T-cell (primary cell): ENCODE data around the gene HIBADH. TPM values are rescaled to one million over a fixed set of nuclear protein-coding genes. Genes with fewer than 3 reads are reported as not detected.

Experiments used
- ATAC-seq, 4 experiments: fragments of 200-7000 bp in 3 of 4; fragments of 150-1000 bp in 1 of 4; cut with Tn5 transposase; replicated peaks in 1 of 4; 1 replicate in 3 of 4; 2 replicates in 1 of 4; pipeline ENCODE4 v1.10.0; 2021; ENCODE audit warnings: moderate library complexity in 3 of 4, mild to moderate bottlenecking in 2 of 4, moderate number of reproducible peaks in 1 of 4
- CTCF ChIA-PET, 2 donors: fragments of 300-600 bp; sonication (Branson Sonifier 250); formaldehyde crosslinking; loops; one replicate each; lab custom pipeline; 2022; ENCODE audit warnings: antibody characterized with exemption in 2 of 2; lab: Charles Lee
- POLR2A ChIA-PET, 2 donors: fragments of 300-600 bp; sonication (Branson Sonifier 250); formaldehyde crosslinking; loops; one replicate each; lab custom pipeline; 2022; ENCODE audit warnings: antibody characterized with exemption in 2 of 2; lab: Charles Lee
- DNase-seq, 35 experiments: peaks; one replicate each; pipeline versions ENCODE4 v3.0.0 to v3.0.0-alpha.2; 2013 to 2023
- H3K27ac ChIP-seq: one replicate; pipeline ENCODE4 v1.5.1; 2013; ENCODE audit warnings: low read length
- H3K27me3 ChIP-seq, 2 experiments: replicated peaks in 1 of 2; 1 replicate in 1 of 2; 2 replicates in 1 of 2; pipeline versions ENCODE4 v1.6.1 to v1.7.0; 2013; ENCODE audit warnings: low read length in 1 of 2, mixed read lengths in 1 of 2; ENCODE audit not compliant: control insufficient read depth in 2 of 2, insufficient read depth in 2 of 2; ENCODE audit errors: extremely low read depth in 1 of 2
- H3K36me3 ChIP-seq, 2 donors: 1 replicate in 1 of 2; 2 replicates in 1 of 2; pipeline versions ENCODE4 v1.6.1 to v1.7.0; 2013; ENCODE audit warnings: low read length in 1 of 2; ENCODE audit not compliant: control insufficient read depth in 2 of 2, insufficient read depth in 1 of 2; ENCODE audit errors: extremely low read depth in 1 of 2
- H3K4me1 ChIP-seq, 2 experiments: 1 replicate in 1 of 2; 2 replicates in 1 of 2; pipeline versions ENCODE4 v1.6.1 to v1.7.0; 2013; ENCODE audit warnings: low read length in 2 of 2, mixed read lengths in 1 of 2; ENCODE audit not compliant: insufficient read depth in 2 of 2, control insufficient read depth in 1 of 2; ENCODE audit errors: extremely low read depth in 1 of 2
- H3K4me3 ChIP-seq, 2 donors: 1 replicate in 1 of 2; 2 replicates in 1 of 2; pipeline versions ENCODE4 v1.5.1 to v1.7.0; 2013; ENCODE audit warnings: mild to moderate bottlenecking in 2 of 2, low read length in 1 of 2, moderate library complexity in 1 of 2; ENCODE audit not compliant: control insufficient read depth in 1 of 2; ENCODE audit errors: extremely low read depth in 1 of 2
- H3K9me3 ChIP-seq: 2 replicates; pipeline ENCODE4 v1.7.0; 2013
- H3K27ac Mint-ChIP-seq, 2 donors: one replicate each; pipeline ENCODE4 v1.8.0; 2020 to 2021; ENCODE audit warnings: mild to moderate bottlenecking in 2 of 2, mixed read lengths in 2 of 2
- H3K27me3 Mint-ChIP-seq, 2 donors: one replicate each; pipeline ENCODE4 v1.8.0; 2021 to 2022; ENCODE audit warnings: mixed read lengths in 2 of 2
- H3K36me3 Mint-ChIP-seq: one replicate; pipeline ENCODE4 v1.8.0; 2021; ENCODE audit warnings: mixed read lengths
- H3K4me1 Mint-ChIP-seq, 3 donors: one replicate each; pipeline ENCODE4 v1.8.0; 2020 to 2022; ENCODE audit warnings: mixed read lengths in 3 of 3, mild to moderate bottlenecking in 1 of 3
- H3K4me3 Mint-ChIP-seq, 3 donors: one replicate each; pipeline ENCODE4 v1.8.0; 2020 to 2022; ENCODE audit warnings: mild to moderate bottlenecking in 3 of 3, mixed read lengths in 3 of 3, moderate library complexity in 3 of 3
- H3K9me3 Mint-ChIP-seq, 3 donors: one replicate each; pipeline ENCODE4 v1.8.0; 2020 to 2022; ENCODE audit warnings: mixed read lengths in 3 of 3
- WGBS: methylation state at CpG from one replicate; pipeline ENCODE4 v1.1.5; 2013; ENCODE audit warnings: missing lambda C conversion rate; ENCODE audit not compliant: insufficient coverage; 5-methylcytosine and 5-hydroxymethylcytosine counted together
- total RNA-seq, 35 experiments: library from RNA in 6 of 35; stranded (reverse) in 6 of 35; fragments of 120-200 nt in 1 of 35; gene quantifications; one replicate each; pipeline versions ENCODE4 v1.2.1 to v1.2.4 and lab custom pipeline; 2013 to 2026

Gene HIBADH
- total RNA-seq, 5 donors from 2014 or later (not counting 1 experiment from before 2014, with no cell fraction given) = 9.8 to 12.5 (median 12.0) TPM

DNA sequence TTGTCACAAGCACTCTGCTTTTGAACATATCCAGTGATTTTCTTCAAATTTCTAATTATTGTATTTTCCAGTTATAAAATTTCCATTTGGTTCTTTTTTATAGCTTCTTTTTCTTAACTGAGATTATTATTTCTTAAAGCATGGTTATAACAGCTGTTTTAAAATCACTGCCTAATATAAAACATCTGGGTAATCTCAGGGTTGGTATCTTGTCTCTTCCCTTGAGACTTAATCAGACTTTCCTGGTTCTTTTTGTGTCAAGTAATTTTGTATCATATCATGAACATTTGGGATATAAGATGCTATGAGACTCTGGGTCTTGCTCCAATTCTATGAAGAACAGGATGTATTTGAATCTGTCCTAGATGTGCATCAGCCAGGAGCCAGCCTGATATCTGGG is 93.6 kb downstream of the HIBADH start:
- Mint-ChIP-seq H3K9me3 (peaks cover 5 to 12% (median 7%) of the 10 kb centered on the region in 3 donors), H3K27me3 (no peaks in the 10 kb centered on the region), H3K4me1 (no peaks in the 10 kb centered on the region), H3K27ac (no peak overlapping the region), H3K36me3 (peaks cover 30% of the 10 kb centered on the region), H3K4me3 (no peak overlapping the region)
- DNase-seq (no peak), ATAC-seq (no peak)
- ChIA-PET POLR2A (interaction anchor here in 1 of 2 donors (0.5 kb wide), 1 partner anchor 440 kb away, joined by 4 read pairs; no protein-coding TSS in a partner anchor), CTCF (interaction anchor here in 1 of 2 donors (1.0 kb wide), 1 partner anchor 14 kb away, joined by 3 read pairs; no protein-coding TSS in a partner anchor)
- Histone ChIP-seq H3K4me3 (no peak overlapping the region), H3K9me3 (no peaks in the 10 kb centered on the region), H3K36me3 (no peaks in the 10 kb centered on the region), H3K27ac (no peak overlapping the region), H3K27me3 (no peaks in the 10 kb centered on the region), H3K4me1 (no peaks in the 10 kb centered on the region)

DNA sequence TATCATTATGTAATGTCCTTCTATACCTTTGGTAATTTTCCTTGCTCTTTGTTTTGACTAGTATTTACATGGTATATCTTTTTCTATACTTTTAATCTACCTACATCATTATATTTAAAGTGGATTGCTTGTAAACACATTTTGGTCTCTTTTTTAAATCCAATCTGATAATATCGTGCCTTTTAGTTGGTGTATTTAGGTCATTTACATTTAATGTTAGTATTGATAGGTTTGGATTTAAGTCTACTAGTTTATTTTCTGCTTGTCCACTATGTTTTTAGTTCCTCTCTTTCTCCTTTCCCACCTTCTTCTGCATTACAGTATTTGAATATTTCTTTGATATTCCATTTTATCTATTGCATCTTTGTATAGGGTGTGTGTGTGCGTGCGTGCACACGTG is 95.4 kb downstream of the HIBADH start:
- CTCF ChIA-PET = no interaction called here
- no peaks in the 10 kb centered on the region for H3K27me3 Mint-ChIP-seq
- H3K4me3 Mint-ChIP-seq = no peak overlapping the region
- peaks cover 7 to 19% (median 8%) of the 10 kb centered on the region in 3 donors for H3K9me3 Mint-ChIP-seq
- H3K27ac Mint-ChIP-seq = no peak overlapping the region
- no peaks in the 10 kb centered on the region for H3K27me3 ChIP-seq
- H3K27ac ChIP-seq = no peak overlapping the region
- H3K4me1 ChIP-seq = no peaks in the 10 kb centered on the region
- H3K4me3 ChIP-seq = no peak overlapping the region
- no peaks in the 10 kb centered on the region for H3K36me3 ChIP-seq
- DNase-seq (no peak), ATAC-seq (no peak)
- WGBS = no CpG with 5 or more reads among the region's 4 CpGs
- no peaks in the 10 kb centered on the region for H3K9me3 ChIP-seq
- POLR2A ChIA-PET = no interaction called here
- peaks cover 34% of the 10 kb centered on the region for H3K36me3 Mint-ChIP-seq
- no peaks in the 10 kb centered on the region for H3K4me1 Mint-ChIP-seq

- Mint-ChIP-seq H3K27me3 (no peaks in the 10 kb centered on the region), H3K4me1 (no peaks in the 10 kb centered on the region), H3K36me3 (peaks cover 26% of the 10 kb centered on the region), H3K9me3 (peaks cover 7 to 19% (median 8%) of the 10 kb centered on the region in 3 donors), H3K4me3 (no peak overlapping the region), H3K27ac (no peak overlapping the region)
- Histone ChIP-seq H3K9me3 (no peaks in the 10 kb centered on the region), H3K27me3 (no peaks in the 10 kb centered on the region), H3K4me1 (no peaks in the 10 kb centered on the region), H3K27ac (no peak overlapping the region), H3K4me3 (no peak overlapping the region), H3K36me3 (no peaks in the 10 kb centered on the region)
- ChIA-PET POLR2A (no interaction called here), CTCF (interaction anchor here in 1 of 2 donors (0.5 kb wide), 1 partner anchor 12 kb away, joined by 8 read pairs; no protein-coding TSS in a partner anchor)
- no CpG with 5 or more reads among the region's 4 CpGs for WGBS
- no peak for DNase-seq
- no peak for ATAC-seq
Observed at GRCh38 chr7:27564881-27565482, 97.7 kb downstream of the HIBADH start.

DNA sequence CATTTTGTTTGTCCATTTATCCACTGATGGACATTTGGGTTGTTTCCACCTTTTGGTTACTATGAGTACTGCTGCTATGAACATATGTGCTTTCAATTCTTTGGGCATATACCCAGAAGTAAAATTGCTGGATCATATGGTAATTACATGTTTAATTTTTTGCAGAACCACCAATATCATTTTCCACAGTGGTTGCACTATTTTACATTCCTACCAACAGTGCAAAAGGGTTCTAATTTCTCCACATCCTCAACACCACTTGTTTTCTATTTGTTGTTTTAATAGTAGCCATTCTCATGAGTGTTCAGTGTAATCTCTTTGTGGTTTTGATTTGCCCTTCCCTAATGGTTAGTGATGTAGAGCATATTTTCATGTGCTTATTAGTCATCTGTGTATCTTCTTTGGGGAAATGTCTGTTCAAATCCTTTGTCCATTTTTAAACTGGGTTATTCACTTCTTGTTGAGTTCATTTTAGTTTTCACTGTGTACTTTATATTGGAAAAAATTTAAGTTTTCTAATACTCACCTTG is 101.9 kb downstream of the HIBADH start:
- Mint-ChIP-seq H3K27me3 (no peaks in the 10 kb centered on the region), H3K4me1 (no peaks in the 10 kb centered on the region), H3K36me3 (peaks cover 27% of the 10 kb centered on the region), H3K9me3 (peaks cover 0 to 16% (median 8%) of the 10 kb centered on the region in 3 donors), H3K4me3 (no peak overlapping the region), H3K27ac (no peak overlapping the region)
- ChIA-PET POLR2A (no interaction called here), CTCF (no interaction called here)
- Histone ChIP-seq H3K27me3 (no peaks in the 10 kb centered on the region), H3K36me3 (no peaks in the 10 kb centered on the region), H3K4me1 (no peaks in the 10 kb centered on the region), H3K9me3 (no peaks in the 10 kb centered on the region), H3K4me3 (no peak overlapping the region), H3K27ac (no peak overlapping the region)
- no peak for DNase-seq
- no peak for ATAC-seq

DNA sequence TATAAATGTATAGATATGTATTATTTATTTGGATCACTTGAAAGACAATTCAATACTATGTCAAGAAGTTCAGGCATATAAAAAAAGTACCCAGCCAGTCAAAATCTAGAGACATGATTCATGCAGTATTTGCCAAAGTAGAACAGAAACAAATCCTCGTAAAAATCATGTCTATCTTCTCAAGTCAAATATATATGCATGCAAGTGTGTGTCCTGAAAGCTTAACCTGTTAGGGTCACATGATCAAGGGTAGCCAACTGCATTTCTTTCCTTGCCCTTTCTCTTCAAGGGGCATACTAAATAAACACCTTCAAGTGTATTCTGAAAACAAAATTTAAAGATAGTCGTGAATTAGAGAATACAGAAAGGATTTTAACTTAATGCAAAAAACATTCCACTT is 107.0 kb downstream of the HIBADH start:
- Histone ChIP-seq H3K27me3 (no peaks in the 10 kb centered on the region), H3K4me3 (no peak overlapping the region), H3K9me3 (no peaks in the 10 kb centered on the region), H3K4me1 (no peaks in the 10 kb centered on the region), H3K27ac (no peak overlapping the region), H3K36me3 (no peaks in the 10 kb centered on the region)
- Mint-ChIP-seq H3K9me3 (no peaks in the 10 kb centered on the region), H3K36me3 (peaks cover 11% of the 10 kb centered on the region), H3K27ac (no peak overlapping the region), H3K27me3 (no peaks in the 10 kb centered on the region), H3K4me3 (no peak overlapping the region), H3K4me1 (no peaks in the 10 kb centered on the region)
- no peak for DNase-seq
- ChIA-PET POLR2A (no interaction called here), CTCF (no interaction called here)
- 83% methylated on average over 1 of the region's 2 CpGs for WGBS
- no peak for ATAC-seq

- Mint-ChIP-seq H3K4me3 (no peak overlapping the region), H3K27ac (no peak overlapping the region), H3K36me3 (peaks cover 11% of the 10 kb centered on the region), H3K27me3 (no peaks in the 10 kb centered on the region), H3K4me1 (no peaks in the 10 kb centered on the region), H3K9me3 (no peaks in the 10 kb centered on the region)
- no CpG with 5 or more reads among the region's 1 CpG for WGBS
- Histone ChIP-seq H3K4me3 (no peak overlapping the region), H3K4me1 (no peaks in the 10 kb centered on the region), H3K27ac (no peak overlapping the region), H3K36me3 (no peaks in the 10 kb centered on the region), H3K27me3 (no peaks in the 10 kb centered on the region), H3K9me3 (no peaks in the 10 kb centered on the region)
- ChIA-PET CTCF (no interaction called here), POLR2A (no interaction called here)
- DNase-seq = no peak
- no peak for ATAC-seq
Observed at GRCh38 chr7:27554826-27555225, 107.9 kb downstream of the HIBADH start.
